Neuronal stem cell (in vitro differentiated cells): ENCODE results near the gene GNPTG.

Experiments used
- DNase-seq: peaks from one replicate; pipeline ENCODE4 v3.0.0-alpha.2; 2013; ENCODE audit warnings: low spot score
- H2AFZ ChIP-seq: one replicate; pipeline ENCODE4 v1.6.1; 2013; ENCODE audit warnings: mild to moderate bottlenecking, low read length, inconsistent platforms
- H2AK5ac ChIP-seq: 2 replicates; pipeline ENCODE4 v1.6.1; 2013; ENCODE audit warnings: low read depth, mild to moderate bottlenecking, inconsistent platforms, low read length, moderate library complexity, mixed read lengths
- H2BK120ac ChIP-seq: 2 replicates; pipeline ENCODE4 v1.6.1; 2013; ENCODE audit warnings: low read depth, mild to moderate bottlenecking, inconsistent platforms, low read length, moderate library complexity, mixed read lengths
- H2BK12ac ChIP-seq: one replicate; pipeline ENCODE4 v1.6.1; 2013; ENCODE audit warnings: low read length, inconsistent platforms
- H2BK15ac ChIP-seq: 2 replicates; pipeline ENCODE4 v1.6.1; 2013; ENCODE audit warnings: mild to moderate bottlenecking, low read length, inconsistent platforms, mixed read lengths
- H2BK5ac ChIP-seq: one replicate; pipeline ENCODE4 v1.6.1; 2013; ENCODE audit warnings: inconsistent platforms, mild to moderate bottlenecking, low read length, moderate library complexity
- H3K14ac ChIP-seq: one replicate; pipeline ENCODE4 v1.6.1; 2013; ENCODE audit warnings: low read length, inconsistent platforms
- H3K18ac ChIP-seq: 2 replicates; pipeline ENCODE4 v1.6.1; 2013; ENCODE audit warnings: low read length, inconsistent platforms
- H3K23ac ChIP-seq: 2 replicates; pipeline ENCODE4 v1.6.1; 2013; ENCODE audit warnings: low read depth, mild to moderate bottlenecking, mixed read lengths, low read length, inconsistent platforms; ENCODE audit not compliant: poor library complexity
- H3K27ac ChIP-seq: replicated peaks from 3 replicates; pipeline ENCODE4 v1.5.1; 2013; ENCODE audit warnings: low read length, inconsistent platforms
- H3K27me3 ChIP-seq, 3 experiments: 2 replicates each; pipeline ENCODE4 v1.6.1; 2013; ENCODE audit warnings: low read length in 3 of 3, mild to moderate bottlenecking in 2 of 3, inconsistent platforms in 1 of 3, low read depth in 1 of 3, mixed read lengths in 1 of 3, moderate library complexity in 1 of 3; ENCODE audit not compliant: control insufficient read depth in 3 of 3, insufficient read depth in 3 of 3
- H3K36me3 ChIP-seq, 2 donors: replicated peaks in 1 of 2; 2 replicates each; pipeline ENCODE4 v1.6.1; 2013; ENCODE audit warnings: low read length in 2 of 2; ENCODE audit not compliant: control insufficient read depth in 2 of 2, insufficient read depth in 2 of 2
- H3K4ac ChIP-seq: 2 replicates; pipeline ENCODE4 v1.6.1; 2013; ENCODE audit warnings: inconsistent platforms, mild to moderate bottlenecking, low read length, moderate library complexity
- H3K4me1 ChIP-seq, 2 donors: 1 replicate in 1 of 2; 2 replicates in 1 of 2; pipeline ENCODE4 v1.6.1; 2013; ENCODE audit warnings: low read length in 2 of 2, low read depth in 1 of 2; ENCODE audit not compliant: control insufficient read depth in 2 of 2, insufficient read depth in 1 of 2
- H3K4me2 ChIP-seq: one replicate; pipeline ENCODE4 v1.6.1; 2013; ENCODE audit warnings: mild to moderate bottlenecking, low read length, inconsistent platforms; ENCODE audit not compliant: insufficient read depth, poor library complexity, severe bottlenecking
- H3K4me3 ChIP-seq, 2 donors: 2 replicates each; pipeline ENCODE4 v1.5.1; 2013; ENCODE audit warnings: low read length in 2 of 2, mild to moderate bottlenecking in 2 of 2, inconsistent platforms in 1 of 2, moderate library complexity in 1 of 2
- H3K79me1 ChIP-seq: one replicate; pipeline ENCODE4 v1.6.1; 2013; ENCODE audit warnings: low read depth, mild to moderate bottlenecking, inconsistent platforms, low read length, moderate library complexity
- H3K9ac ChIP-seq: one replicate; pipeline ENCODE4 v1.6.1; 2013; ENCODE audit warnings: mild to moderate bottlenecking, low read depth, low read length, inconsistent platforms; ENCODE audit not compliant: poor library complexity
- H3K9me3 ChIP-seq, 2 donors: replicated peaks in 1 of 2; 2 replicates each; pipeline versions ENCODE3 to v1.6.1; 2013; ENCODE audit warnings: low read length in 2 of 2, mild to moderate bottlenecking in 2 of 2, inconsistent platforms in 1 of 2, low read depth in 1 of 2, mixed read lengths in 1 of 2, moderate library complexity in 1 of 2; ENCODE audit not compliant: control insufficient read depth in 2 of 2, insufficient read depth in 1 of 2
- H4K8ac ChIP-seq: one replicate; pipeline ENCODE4 v1.6.1; 2013; ENCODE audit warnings: low read depth, mild to moderate bottlenecking, inconsistent platforms, low read length, moderate library complexity
- H4K91ac ChIP-seq: one replicate; pipeline ENCODE4 v1.6.1; 2013; ENCODE audit warnings: low read length, low read depth, mild to moderate bottlenecking, inconsistent platforms; ENCODE audit not compliant: poor library complexity
- WGBS, 2 donors: extraction: QIAGEN DNeasy Blood & Tissue Kit; methylation state at CpG; one replicate each; pipeline ENCODE4 v1.1.7; 2013; ENCODE audit warnings: missing lambda C conversion rate in 2 of 2, mixed read lengths in 1 of 2; ENCODE audit not compliant: insufficient read length in 2 of 2, insufficient replicate concordance in 1 of 2; ENCODE audit errors: extremely low coverage in 2 of 2; 5-methylcytosine and 5-hydroxymethylcytosine counted together

Gene GNPTG

GRCh38 chr16:1315081-1316032 is 36.4 kb upstream of the GNPTG start:
- Histone ChIP-seq H3K14ac (no peak overlapping the region), H3K4me3 (no peak overlapping the region), H2BK5ac (peak overlapping the region; percentile 24), H3K4me1 (peaks cover 11 to 13% of the 10 kb centered on the region in 2 donors), H3K4ac (no peak overlapping the region), H3K27me3 (no peaks in the 10 kb centered on the region), H2BK120ac (no peak overlapping the region), H3K79me1 (peaks cover 49% of the 10 kb centered on the region), H2BK12ac (no peak overlapping the region), H3K4me2 (no peak overlapping the region), H3K9me3 (peaks cover 0 to 2% of the 10 kb centered on the region in 2 donors), H3K27ac (no peak overlapping the region), H3K9ac (peak overlapping the region; percentile 12), H3K23ac (peak overlapping the region; percentile 55), H2AFZ (no peak overlapping the region), H2BK15ac (no peak overlapping the region), H3K18ac (no peak overlapping the region), H4K8ac (no peak overlapping the region), H3K36me3 (peaks cover 75 to 99% of the 10 kb centered on the region in 2 donors), H4K91ac (no peak overlapping the region), H2AK5ac (no peak overlapping the region)
- no CpG with 5 or more reads among the region's 46 CpGs for WGBS, 2 donors
- no peak for DNase-seq

GRCh38 chr16:1316033-1316405 is 35.7 kb upstream of the GNPTG start:
- no peak overlapping the region for H3K18ac ChIP-seq
- H4K8ac ChIP-seq = no peak overlapping the region
- no peak overlapping the region for H3K4me3 ChIP-seq
- H4K91ac ChIP-seq = no peak overlapping the region
- no peak for DNase-seq
- no peak overlapping the region for H3K14ac ChIP-seq
- WGBS, 2 donors = no CpG with 5 or more reads among the region's 14 CpGs
- no peak overlapping the region for H3K4me2 ChIP-seq
- no peak overlapping the region for H3K23ac ChIP-seq
- no peaks in the 10 kb centered on the region for H3K27me3 ChIP-seq
- H3K27ac ChIP-seq = no peak overlapping the region
- H2AFZ ChIP-seq = no peak overlapping the region
- H3K79me1 ChIP-seq = peaks cover 52% of the 10 kb centered on the region
- no peak overlapping the region for H2AK5ac ChIP-seq
- H3K36me3 ChIP-seq = peaks cover 81 to 99% of the 10 kb centered on the region in 2 donors
- no peak overlapping the region for H3K4ac ChIP-seq
- H2BK12ac ChIP-seq = no peak overlapping the region
- H3K9ac ChIP-seq = no peak overlapping the region
- no peak overlapping the region for H2BK15ac ChIP-seq
- H3K4me1 ChIP-seq = peaks cover 8 to 11% of the 10 kb centered on the region in 2 donors
- peaks cover 0 to 4% of the 10 kb centered on the region in 2 donors for H3K9me3 ChIP-seq
- H2BK5ac ChIP-seq = no peak overlapping the region
- H2BK120ac ChIP-seq = no peak overlapping the region

GRCh38 chr16:1317479-1318267 is 34.1 kb upstream of the GNPTG start:
- H3K18ac ChIP-seq = no peak overlapping the region
- no CpG with 5 or more reads among the region's 32 CpGs for WGBS, 2 donors
- H3K14ac ChIP-seq = no peak overlapping the region
- no peak overlapping the region for H4K91ac ChIP-seq
- no peak overlapping the region for H3K23ac ChIP-seq
- H3K9me3 ChIP-seq = peaks cover 0 to 4% of the 10 kb centered on the region in 2 donors
- H3K27ac ChIP-seq = no peak overlapping the region
- H3K4me2 ChIP-seq = no peak overlapping the region
- no peaks in the 10 kb centered on the region for H3K4me1 ChIP-seq
- no peak for DNase-seq
- H2AFZ ChIP-seq = no peak overlapping the region
- H3K4ac ChIP-seq = no peak overlapping the region
- no peak overlapping the region for H2BK15ac ChIP-seq
- peaks cover 50% of the 10 kb centered on the region for H3K79me1 ChIP-seq
- no peak overlapping the region for H2BK5ac ChIP-seq
- H3K36me3 ChIP-seq = peaks cover 83 to 96% of the 10 kb centered on the region in 2 donors
- H2AK5ac ChIP-seq = no peak overlapping the region
- H2BK12ac ChIP-seq = no peak overlapping the region
- H4K8ac ChIP-seq = peak overlapping the region; percentile 43
- peak overlapping the region; percentile 44 for H3K9ac ChIP-seq
- no peak overlapping the region for H2BK120ac ChIP-seq
- no peaks in the 10 kb centered on the region for H3K27me3 ChIP-seq
- no peak overlapping the region for H3K4me3 ChIP-seq

- H2AFZ ChIP-seq = no peak overlapping the region
- H3K27me3 ChIP-seq = no peaks in the 10 kb centered on the region
- H4K91ac ChIP-seq = no peak overlapping the region
- peak overlapping the region; percentile 44 for H3K9ac ChIP-seq
- no peak overlapping the region for H3K14ac ChIP-seq
- DNase-seq = no peak
- H2BK12ac ChIP-seq = no peak overlapping the region
- peaks cover 80 to 94% of the 10 kb centered on the region in 2 donors for H3K36me3 ChIP-seq
- no peak overlapping the region for H2AK5ac ChIP-seq
- no peak overlapping the region for H2BK15ac ChIP-seq
- H3K4me3 ChIP-seq = peak overlapping the region in 1 of 2 donors; percentile 6
- H3K4me2 ChIP-seq = no peak overlapping the region
- no peaks in the 10 kb centered on the region for H3K4me1 ChIP-seq
- no peak overlapping the region for H3K18ac ChIP-seq
- no peak overlapping the region for H3K23ac ChIP-seq
- no CpG with 5 or more reads among the region's 9 CpGs for WGBS, 2 donors
- H3K4ac ChIP-seq = no peak overlapping the region
- no peak overlapping the region for H2BK120ac ChIP-seq
- no peak overlapping the region for H4K8ac ChIP-seq
- H3K27ac ChIP-seq = no peak overlapping the region
- H3K9me3 ChIP-seq = peaks cover 0 to 4% of the 10 kb centered on the region in 2 donors
- peaks cover 46% of the 10 kb centered on the region for H3K79me1 ChIP-seq
- no peak overlapping the region for H2BK5ac ChIP-seq
These were observed 33.5 kb upstream of the GNPTG start for GRCh38 chr16:1318268-1318545.
